Naive B cell (primary cell): ENCODE measurements around the gene PRKD2. TPM values are rescaled to one million over a fixed set of nuclear protein-coding genes. Genes with fewer than 3 reads are reported as not detected.

Experiments
- ATAC-seq, 2 donors: fragments of 150-1000 bp; cut with Tn5 transposase; 2 replicates each; pipeline ENCODE4 v1.10.0; 2021; ENCODE audit warnings: low read depth in 2 of 2, mild to moderate bottlenecking in 2 of 2, moderate library complexity in 2 of 2
- DNase-seq: peaks from one replicate; pipeline ENCODE4 v3.0.0; 2022
- H3K27ac Mint-ChIP-seq, 6 donors: one replicate each; pipeline ENCODE4 v1.8.0; 2020 to 2022; ENCODE audit warnings: mild to moderate bottlenecking in 6 of 6, mixed read lengths in 6 of 6, moderate library complexity in 5 of 6, inconsistent platforms in 2 of 6
- H3K27me3 Mint-ChIP-seq, 3 donors: one replicate each; pipeline ENCODE4 v1.8.0; 2021 to 2022; ENCODE audit warnings: mixed read lengths in 3 of 3, mild to moderate bottlenecking in 1 of 3
- H3K36me3 Mint-ChIP-seq, 2 donors: one replicate each; pipeline ENCODE4 v1.8.0; 2020 to 2022; ENCODE audit warnings: mixed read lengths in 2 of 2, inconsistent platforms in 1 of 2, mild to moderate bottlenecking in 1 of 2
- H3K4me1 Mint-ChIP-seq, 3 donors: one replicate each; pipeline ENCODE4 v1.8.0; 2020 to 2022; ENCODE audit warnings: mixed read lengths in 3 of 3, inconsistent platforms in 1 of 3, mild to moderate bottlenecking in 1 of 3, moderate library complexity in 1 of 3
- H3K4me3 Mint-ChIP-seq, 8 donors: one replicate each; pipeline ENCODE4 v1.8.0; 2020 to 2022; ENCODE audit warnings: mild to moderate bottlenecking in 8 of 8, mixed read lengths in 8 of 8, moderate library complexity in 8 of 8, inconsistent platforms in 2 of 8
- H3K9me3 Mint-ChIP-seq, 7 donors: one replicate each; pipeline ENCODE4 v1.8.0; 2020 to 2022; ENCODE audit warnings: mixed read lengths in 7 of 7, mild to moderate bottlenecking in 5 of 7, inconsistent platforms in 2 of 7, moderate library complexity in 1 of 7
- polyA plus RNA-seq, 6 donors: library from polyadenylated mRNA; unstranded; fragments of 300-500 nt; fragmentation: Illumina TruSeq; gene quantifications; one replicate each; pipeline ENCODE4 v1.2.3, GENCODE V29; 2021; ENCODE audit warnings: low read depth in 6 of 6

Gene PRKD2
- polyA plus RNA-seq, 6 donors from 2014 or later = 66.7 to 156 (median 72.6) TPM

DNA sequence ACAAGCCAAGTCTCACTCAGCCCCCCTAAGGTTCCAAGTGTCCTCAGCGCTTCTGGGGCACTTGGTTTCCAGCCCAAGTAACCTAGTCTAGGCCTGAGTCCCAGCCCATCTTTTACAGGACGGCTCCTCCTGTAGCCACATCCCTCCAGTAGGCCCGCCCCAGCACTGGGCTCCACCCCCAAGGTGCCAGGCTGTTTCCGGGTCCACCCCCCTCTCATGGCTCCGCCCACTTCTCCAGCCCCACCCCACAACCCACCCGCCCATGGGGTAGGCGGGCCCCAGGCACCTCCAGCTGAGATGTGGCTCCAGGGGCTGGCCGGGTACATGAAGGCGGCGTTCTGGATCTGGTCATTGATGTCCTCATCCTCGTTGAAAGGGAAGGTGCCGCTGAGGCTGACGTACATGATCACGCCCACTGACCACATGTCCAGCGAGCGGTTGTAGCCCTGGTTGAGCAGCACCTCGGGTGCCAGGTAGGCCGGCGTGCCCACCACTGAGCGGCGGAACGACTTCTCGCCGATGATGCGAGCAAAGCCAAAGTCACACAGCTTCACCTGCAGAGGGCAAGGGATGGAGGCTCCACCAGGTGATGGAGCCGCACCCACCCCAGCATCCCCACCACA is 38.7 kb downstream of the PRKD2 start:
- Mint-ChIP-seq H3K27ac (peak overlapping the region in 1 of 6 donors; percentile 36), H3K4me1 (peaks cover 9 to 24% (median 12%) of the 10 kb centered on the region in 3 donors), H3K27me3 (no peaks in the 10 kb centered on the region), H3K36me3 (peaks cover 9 to 28% of the 10 kb centered on the region in 2 donors), H3K9me3 (no peaks in the 10 kb centered on the region), H3K4me3 (no peak overlapping the region)
- DNase-seq (peak; percentile 49), ATAC-seq (peak; percentile 90 to 95)

DNA sequence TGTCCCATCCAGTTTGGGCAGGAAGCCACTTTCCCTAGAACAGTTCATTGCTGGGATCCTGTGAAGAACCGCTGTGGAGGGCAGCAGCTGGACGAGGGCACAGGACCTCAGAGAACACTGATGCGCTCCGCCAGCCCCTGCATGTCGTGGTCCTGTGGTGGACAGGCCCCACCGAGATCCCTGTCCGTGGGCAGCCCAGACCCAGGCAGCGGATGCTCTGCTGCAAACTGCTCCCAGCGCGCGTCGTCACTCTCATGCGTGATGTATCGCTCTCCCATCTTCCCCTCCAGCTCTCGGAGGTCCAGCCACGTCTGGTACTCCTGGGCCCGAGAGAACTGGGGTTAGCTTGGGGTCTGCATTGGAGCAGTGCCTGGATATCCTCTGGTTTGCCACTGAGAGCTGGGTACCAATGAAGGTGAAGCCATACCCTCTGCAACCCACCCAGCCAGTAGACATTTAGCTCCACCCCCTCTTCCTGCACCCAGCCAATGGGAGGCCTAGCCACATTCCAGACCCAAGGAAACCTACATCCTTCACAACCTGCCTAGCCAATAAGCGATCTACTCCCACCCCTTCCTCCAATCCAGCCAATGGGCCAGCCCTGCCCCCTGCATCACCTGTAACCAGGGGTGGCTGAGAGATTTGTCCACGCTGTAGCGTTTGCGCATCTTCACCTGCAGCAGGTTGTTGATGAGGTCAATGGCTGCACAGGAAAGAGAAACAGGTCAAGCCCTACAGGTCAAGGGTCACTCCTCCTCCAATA is 42.3 kb downstream of the PRKD2 start:
- Mint-ChIP-seq H3K27ac (peak overlapping the region in 3 of 6 donors; percentile 39 to 64 (median 47)), H3K9me3 (peaks cover 0 to 2% (median 0%) of the 10 kb centered on the region in 7 donors), H3K4me3 (peak overlapping the region in 1 of 8 donors; percentile 15), H3K27me3 (no peaks in the 10 kb centered on the region), H3K36me3 (peaks cover 6 to 28% of the 10 kb centered on the region in 2 donors), H3K4me1 (peaks cover 7 to 20% (median 12%) of the 10 kb centered on the region in 3 donors)
- DNase-seq (no peak), ATAC-seq (peak; percentile 18 to 21)

DNA sequence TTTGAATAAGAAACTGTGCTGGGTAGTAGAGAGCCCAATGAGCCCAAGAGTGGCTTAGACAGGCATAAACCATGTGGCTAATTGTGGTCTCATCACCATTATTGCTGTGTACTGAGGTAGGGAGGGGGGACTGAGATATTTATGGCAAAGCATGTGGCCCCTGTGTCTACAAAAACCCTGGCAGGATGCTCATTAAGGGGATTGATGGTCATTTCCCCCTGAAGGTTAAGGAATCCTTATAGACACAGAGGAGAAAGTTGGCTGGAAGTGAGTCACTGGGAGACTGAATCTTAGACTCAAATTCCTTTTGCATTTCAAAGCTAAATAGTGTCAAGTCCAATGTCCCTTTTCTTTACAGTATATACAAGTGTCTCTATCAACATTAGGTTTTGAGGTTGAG is 46.1 kb downstream of the PRKD2 start:
- no peak overlapping the region for H3K4me3 Mint-ChIP-seq
- H3K27me3 Mint-ChIP-seq = no peaks in the 10 kb centered on the region
- no peak for DNase-seq
- peaks cover 0 to 2% (median 0%) of the 10 kb centered on the region in 7 donors for H3K9me3 Mint-ChIP-seq
- no peak for ATAC-seq
- H3K4me1 Mint-ChIP-seq = peaks cover 0 to 6% (median 0%) of the 10 kb centered on the region in 3 donors
- H3K36me3 Mint-ChIP-seq = peaks cover 6 to 17% of the 10 kb centered on the region in 2 donors
- peak overlapping the region in 2 of 6 donors; percentile 71 to 79 for H3K27ac Mint-ChIP-seq

DNA sequence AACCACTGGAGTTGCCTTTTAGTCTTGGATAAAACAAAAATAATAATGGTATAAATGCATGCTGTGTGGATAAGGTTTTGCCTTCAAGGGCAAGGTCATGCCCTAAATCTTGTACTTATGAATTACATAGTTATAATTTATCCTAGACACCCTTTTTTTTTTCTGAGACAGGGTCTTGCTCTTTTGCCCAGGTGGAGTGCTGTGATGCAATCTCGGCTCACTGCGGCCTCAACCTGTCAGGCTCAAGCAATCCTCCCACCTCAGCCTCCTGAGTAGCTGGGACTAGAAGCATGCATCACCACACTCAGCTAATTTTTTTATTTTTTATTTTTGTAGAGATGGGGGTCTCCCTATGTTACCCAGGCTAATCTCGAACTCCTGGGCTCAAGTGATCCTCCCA is 48.3 kb downstream of the PRKD2 start:
- DNase-seq (no peak), ATAC-seq (no peak)
- Mint-ChIP-seq H3K36me3 (peaks cover 0 to under 1% of the 10 kb centered on the region in 2 donors), H3K27me3 (peaks cover 0 to 8% (median 2%) of the 10 kb centered on the region in 3 donors), H3K9me3 (peaks cover 0 to 2% (median 0%) of the 10 kb centered on the region in 7 donors), H3K27ac (peak overlapping the region in 1 of 6 donors; percentile 39), H3K4me3 (no peak overlapping the region), H3K4me1 (no peaks in the 10 kb centered on the region)

DNA sequence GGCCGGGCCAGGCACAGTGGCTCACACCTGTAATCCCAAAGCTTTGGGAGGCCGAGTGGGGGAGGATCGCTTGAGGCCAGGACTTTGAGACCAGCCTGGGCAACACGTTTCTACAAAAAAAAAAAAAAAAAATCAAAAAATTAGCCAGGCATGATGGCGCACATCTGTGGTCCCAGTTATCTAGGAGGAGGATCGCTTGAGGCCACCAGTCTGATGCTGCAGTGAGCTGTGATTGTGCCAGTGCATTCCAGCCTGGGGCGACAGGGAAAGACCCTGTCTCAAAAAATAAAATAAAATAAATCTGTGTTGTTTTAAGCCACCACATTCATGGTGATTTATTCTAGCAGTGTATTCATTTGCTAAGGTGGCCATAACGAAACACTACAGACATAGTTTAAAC is 51.8 kb downstream of the PRKD2 start:
- Mint-ChIP-seq H3K4me1 (peaks cover 12 to 16% (median 12%) of the 10 kb centered on the region in 3 donors), H3K27ac (no peak overlapping the region), H3K9me3 (no peaks in the 10 kb centered on the region), H3K4me3 (no peak overlapping the region), H3K27me3 (peaks cover 0 to 21% (median 13%) of the 10 kb centered on the region in 3 donors), H3K36me3 (no peaks in the 10 kb centered on the region)
- ATAC-seq = no peak
- DNase-seq = no peak

DNA sequence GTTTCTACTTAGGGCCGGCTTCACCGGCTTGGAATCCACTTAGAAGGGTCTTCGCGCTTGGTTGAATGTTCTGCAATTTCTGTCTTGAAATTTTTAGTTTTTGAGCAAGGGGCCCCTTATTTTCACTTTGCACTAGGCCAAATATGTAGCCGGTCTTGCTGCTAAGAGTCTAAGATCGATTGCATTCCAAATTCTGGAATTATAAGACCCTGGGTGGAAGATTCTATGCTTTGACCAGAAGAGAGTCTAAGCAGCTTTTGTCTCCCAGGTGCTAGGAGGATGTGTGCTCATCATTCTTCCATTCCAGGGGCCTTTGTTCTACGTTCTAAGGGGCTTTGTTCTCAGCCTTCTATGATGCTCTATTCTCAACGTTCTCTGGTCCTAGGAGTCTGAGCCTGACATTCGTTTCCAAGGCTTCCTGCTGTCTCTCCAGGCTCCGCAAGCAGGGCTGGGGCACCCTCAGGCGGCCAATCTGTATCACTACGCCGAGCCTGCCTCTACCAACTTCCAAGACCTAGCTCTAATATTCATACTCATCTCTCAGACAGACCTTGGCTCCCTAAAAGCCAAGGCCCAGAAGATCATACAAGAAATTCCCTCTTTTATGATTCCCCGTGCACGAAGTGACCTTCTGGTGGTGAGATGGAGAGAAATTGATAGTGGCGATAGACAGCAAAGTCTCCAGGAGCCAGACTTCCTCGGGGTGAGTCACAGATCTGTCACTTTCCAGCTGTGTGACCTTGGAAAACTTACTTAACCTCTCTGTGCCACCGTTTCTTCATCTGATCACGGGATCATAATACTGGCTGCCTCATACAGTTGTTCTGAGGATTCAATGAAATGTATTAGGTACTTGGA is 55.0 kb downstream of the PRKD2 start:
- Mint-ChIP-seq H3K27ac (peak overlapping the region; percentile 87 to 99 (median 97)), H3K4me3 (peak overlapping the region; percentile 78 to 92 (median 86)), H3K9me3 (no peaks in the 10 kb centered on the region)

DNA sequence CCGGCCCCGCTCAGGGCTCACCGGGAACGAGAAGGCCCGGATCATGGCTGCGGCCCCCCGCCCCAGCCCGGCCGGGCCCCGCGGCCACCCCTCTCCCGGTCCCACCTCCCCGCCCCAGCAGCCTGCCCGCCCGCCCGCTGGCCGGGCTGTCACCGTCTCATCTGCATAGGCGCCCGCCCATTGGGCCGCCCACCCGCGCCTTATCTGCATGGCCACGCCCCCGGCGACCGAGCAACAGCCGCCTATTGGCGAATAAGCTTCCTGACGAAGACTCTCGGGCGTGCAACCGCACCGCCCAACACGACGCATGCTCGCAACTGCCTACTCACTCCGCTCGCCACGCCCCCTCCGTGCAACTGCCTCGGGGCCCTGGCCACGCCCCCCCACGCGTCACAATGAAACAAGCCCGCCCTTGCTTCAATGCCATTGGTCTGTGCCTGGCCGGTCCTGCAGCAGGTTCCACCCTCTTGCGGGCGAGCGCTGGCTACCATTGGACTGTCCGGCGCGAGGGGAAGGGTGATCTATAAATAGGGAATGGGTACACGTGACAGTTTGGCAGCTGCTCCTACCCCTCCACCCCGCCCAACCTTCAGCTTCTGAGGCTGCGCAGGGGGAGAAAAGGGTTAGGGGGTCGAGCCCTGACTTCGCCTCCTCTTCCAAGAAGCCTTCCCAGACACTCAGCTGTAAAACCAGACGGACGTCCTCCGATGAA is 55.7 kb downstream of the PRKD2 start, which contains the start of gene DACT3:
Gene DACT3, minus strand, starts transcription at position 163 of the 712 bp plus-strand sequence. Its CDS starts 118 bp downstream, at position 45.
- peak; percentile 100 for DNase-seq
- peaks cover 27 to 28% (median 27%) of the 10 kb centered on the region in 3 donors for H3K4me1 Mint-ChIP-seq
- peak within 1 kb of the TSS; percentile 87 to 99 (median 97) for H3K27ac Mint-ChIP-seq
- peaks cover 16 to 47% (median 38%) of the 10 kb centered on the region in 3 donors for H3K27me3 Mint-ChIP-seq
- H3K36me3 Mint-ChIP-seq = no peaks in the 10 kb centered on the region
- H3K9me3 Mint-ChIP-seq = no peaks in the 10 kb centered on the region
- H3K4me3 Mint-ChIP-seq = peak within 1 kb of the TSS; percentile 78 to 92 (median 86)
- ATAC-seq = peak; percentile 82 to 87

More for the DNA sequence above, 55.0 kb downstream of the PRKD2 start:
- Mint-ChIP-seq H3K27me3 (peaks cover 12 to 42% (median 34%) of the 10 kb centered on the region in 3 donors), H3K36me3 (no peaks in the 10 kb centered on the region), H3K4me1 (peaks cover 27 to 28% (median 27%) of the 10 kb centered on the region in 3 donors)
- DNase-seq (peak; percentile 74), ATAC-seq (peak; percentile 45 to 46)

DNA sequence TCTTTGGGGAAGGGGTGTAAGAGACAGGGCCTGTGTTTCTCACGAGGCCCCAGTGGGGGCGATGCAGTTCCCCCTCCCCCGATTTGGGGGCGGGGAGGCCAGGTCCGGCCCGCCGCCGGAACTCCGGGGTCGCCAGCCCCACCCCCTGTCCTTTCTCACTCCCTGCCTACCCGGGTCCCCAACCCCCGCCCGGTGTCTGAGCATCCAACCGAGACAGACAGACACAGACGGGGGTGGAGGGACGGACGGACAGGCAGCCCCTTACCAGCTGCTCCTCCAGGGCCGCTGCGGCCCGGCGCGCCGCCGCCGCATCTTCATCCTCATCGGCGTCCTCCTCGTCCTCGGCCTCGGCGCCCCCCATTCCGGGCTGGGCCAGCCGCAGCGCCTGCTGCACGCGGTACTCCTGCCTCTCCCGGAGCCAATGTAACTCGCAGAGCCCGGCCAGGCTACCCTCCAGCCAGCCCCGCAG is 56.3 kb downstream of the PRKD2 start:
- ATAC-seq (peak; percentile 8 to 15), DNase-seq (no peak)
- Mint-ChIP-seq H3K4me1 (peaks cover 27 to 28% (median 27%) of the 10 kb centered on the region in 3 donors), H3K4me3 (peak overlapping the region; percentile 66 to 88 (median 82)), H3K27ac (peak overlapping the region in 2 of 6 donors; percentile 34 to 87), H3K27me3 (peaks cover 16 to 47% (median 38%) of the 10 kb centered on the region in 3 donors), H3K9me3 (no peaks in the 10 kb centered on the region), H3K36me3 (no peaks in the 10 kb centered on the region)

DNA sequence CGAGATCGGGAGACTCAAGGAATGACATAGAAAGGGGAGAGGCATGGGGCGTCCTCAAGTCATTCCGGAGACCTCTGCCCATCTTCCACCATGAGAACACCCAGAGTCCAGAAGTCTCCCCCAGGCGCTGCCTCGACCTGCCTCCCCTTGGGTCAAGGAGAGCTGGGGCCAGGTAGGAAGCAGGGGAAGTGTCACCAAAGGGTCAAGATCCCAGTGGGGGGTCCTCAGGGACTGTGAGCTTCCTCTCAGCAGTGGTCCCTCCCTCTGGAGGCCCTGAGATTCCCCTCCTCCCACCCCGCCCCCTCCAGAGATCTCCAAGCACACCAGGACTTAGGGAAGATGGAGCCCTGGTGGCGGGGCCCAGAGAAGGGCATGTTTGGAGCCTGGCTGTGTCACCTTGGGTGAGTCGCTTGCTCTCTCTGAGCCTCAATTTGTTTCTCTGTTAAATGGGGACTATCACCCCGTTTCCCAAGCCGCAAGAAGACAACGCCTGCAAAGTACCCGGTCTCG is 56.9 kb downstream of the PRKD2 start:
- Mint-ChIP-seq H3K4me1 (peaks cover 27 to 28% (median 27%) of the 10 kb centered on the region in 3 donors), H3K27ac (peak overlapping the region in 3 of 6 donors; percentile 5 to 34 (median 8)), H3K27me3 (peaks cover 18 to 51% (median 41%) of the 10 kb centered on the region in 3 donors), H3K36me3 (no peaks in the 10 kb centered on the region), H3K9me3 (no peaks in the 10 kb centered on the region), H3K4me3 (peak overlapping the region; percentile 70 to 90 (median 82))
- no peak for DNase-seq
- ATAC-seq = no peak

DNA sequence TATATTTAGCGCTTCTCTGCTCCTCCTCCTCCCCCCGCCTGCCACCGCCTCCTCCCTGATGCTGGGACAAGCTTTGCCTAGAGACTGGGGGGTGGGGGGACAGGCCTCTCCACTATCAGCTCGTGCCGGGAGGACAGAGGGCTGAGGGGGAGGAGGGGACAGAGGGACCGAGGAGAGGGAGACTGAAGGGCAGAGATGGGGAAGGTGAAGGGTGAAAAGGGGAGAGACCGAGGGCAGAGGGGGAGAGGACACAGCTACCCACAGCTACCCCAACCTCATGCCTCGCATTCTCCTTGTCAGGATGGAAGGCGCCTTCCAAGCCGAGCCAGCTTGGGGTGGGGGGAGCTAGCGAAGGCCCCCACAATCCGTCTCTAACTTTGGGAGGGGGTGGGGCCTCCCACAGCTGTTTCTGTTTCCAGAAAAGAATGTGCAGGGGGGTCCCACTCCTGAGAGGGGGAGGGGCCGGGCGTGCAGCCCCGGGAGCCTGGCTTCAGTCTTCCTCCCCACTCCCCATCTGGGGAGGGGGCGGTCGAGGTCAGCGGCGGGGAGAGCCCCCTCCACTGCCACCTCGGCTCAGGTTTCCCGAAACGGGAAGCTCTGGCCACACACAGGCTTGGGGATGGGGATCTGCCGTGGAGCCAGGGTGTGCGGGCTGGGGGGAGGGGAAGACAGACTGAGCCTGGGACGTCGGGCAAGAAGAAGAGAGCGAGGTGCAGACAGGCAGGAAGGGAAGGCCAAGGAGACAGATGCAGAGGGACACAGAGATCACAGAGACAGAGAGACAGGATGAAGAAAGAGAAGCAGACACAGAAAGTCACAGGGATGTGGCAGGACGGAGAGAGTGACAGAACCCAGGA is 57.5 kb downstream of the PRKD2 start:
- Mint-ChIP-seq H3K9me3 (no peaks in the 10 kb centered on the region), H3K36me3 (no peaks in the 10 kb centered on the region), H3K27ac (peak overlapping the region in 3 of 6 donors; percentile 5 to 63 (median 8)), H3K4me1 (peaks cover 27 to 28% (median 27%) of the 10 kb centered on the region in 3 donors), H3K27me3 (peaks cover 22 to 54% (median 47%) of the 10 kb centered on the region in 3 donors), H3K4me3 (peak overlapping the region; percentile 70 to 90 (median 82))
- no peak for DNase-seq
- no peak for ATAC-seq

DNA sequence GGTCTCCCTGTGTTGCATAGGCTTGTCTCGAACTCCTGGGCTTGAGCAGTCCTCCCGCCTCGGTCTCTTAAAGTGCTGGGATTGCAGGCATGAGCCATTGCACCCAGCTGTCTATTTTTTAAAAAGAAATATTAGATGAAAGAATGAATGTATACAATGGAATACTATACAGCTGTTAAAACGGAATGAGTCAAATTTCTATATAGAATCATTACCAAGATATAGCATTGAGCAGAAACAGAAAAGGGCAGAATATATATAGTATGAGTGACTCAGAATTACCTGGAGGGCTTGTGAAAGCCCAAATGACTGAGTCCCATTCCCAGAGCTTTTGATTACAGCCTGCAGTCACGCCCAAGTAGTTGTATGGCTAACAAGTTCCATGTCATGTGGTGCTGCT is 60.4 kb downstream of the PRKD2 start:
- Mint-ChIP-seq H3K27me3 (peaks cover 38 to 60% (median 59%) of the 10 kb centered on the region in 3 donors), H3K36me3 (peaks cover 0 to 8% of the 10 kb centered on the region in 2 donors), H3K27ac (no peak overlapping the region), H3K4me3 (peak overlapping the region in 1 of 8 donors; percentile 79), H3K9me3 (no peaks in the 10 kb centered on the region), H3K4me1 (peaks cover 15 to 21% (median 18%) of the 10 kb centered on the region in 3 donors)
- ATAC-seq (no peak), DNase-seq (no peak)
